Measurements from ENCODE around the gene NWD2. TPM values are rescaled to one million over a fixed set of nuclear protein-coding genes. Genes with fewer than 3 reads are reported as not detected.

The NWD2 gene
- polyA plus RNA-seq, 3 donors: not detected

DNA sequence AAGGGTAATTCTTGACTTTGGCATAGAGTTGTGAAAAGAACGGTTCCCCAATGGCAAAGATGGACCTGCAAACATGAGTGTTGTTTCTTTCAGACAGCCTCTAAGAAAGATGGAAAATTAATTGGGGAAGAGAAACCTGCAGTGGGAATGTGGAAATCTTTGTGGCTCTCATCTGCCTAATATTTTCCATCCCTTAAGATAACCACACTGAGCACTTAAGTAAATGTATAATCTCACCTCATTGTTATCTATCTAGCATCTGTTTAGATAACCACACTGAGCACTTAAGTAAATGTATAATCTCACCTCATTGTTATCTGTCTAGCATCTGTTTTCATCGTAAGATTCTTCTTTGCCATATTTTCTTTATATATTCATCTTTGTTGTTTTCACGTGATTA lies 149.3 kb downstream of the NWD2 start:
- H3K27me3 Mint-ChIP-seq (ENCODE audit: low read depth in 3 of 3): no peaks in the 10 kb centered on the region
- peak in 1 of 3 donors; percentile 12 for DNase-seq
- no peak overlapping the region for H3K4me3 Mint-ChIP-seq
- H3K4me1 Mint-ChIP-seq: peaks cover 38% of the 10 kb centered on the region
- WGBS (ENCODE audit: insufficient coverage): no CpG with 5 or more reads among the region's 3 CpGs
- H3K9me3 ChIP-seq (replicated peaks in 1 of 2; ENCODE audit: control insufficient read depth in 1 of 2, insufficient read depth in 1 of 2, low read length in 2 of 2): no peaks in the 10 kb centered on the region
- H3K27me3 ChIP-seq (ENCODE audit: control insufficient read depth in 2 of 2, insufficient read depth in 2 of 2, low read length in 2 of 2): no peaks in the 10 kb centered on the region
- peaks cover 35 to 38% of the 10 kb centered on the region in 2 donors for H3K4me1 ChIP-seq (ENCODE audit: control insufficient read depth in 1 of 2, insufficient read depth in 2 of 2, low read length in 2 of 2)
- TF ChIP-seq, protein P1, sequence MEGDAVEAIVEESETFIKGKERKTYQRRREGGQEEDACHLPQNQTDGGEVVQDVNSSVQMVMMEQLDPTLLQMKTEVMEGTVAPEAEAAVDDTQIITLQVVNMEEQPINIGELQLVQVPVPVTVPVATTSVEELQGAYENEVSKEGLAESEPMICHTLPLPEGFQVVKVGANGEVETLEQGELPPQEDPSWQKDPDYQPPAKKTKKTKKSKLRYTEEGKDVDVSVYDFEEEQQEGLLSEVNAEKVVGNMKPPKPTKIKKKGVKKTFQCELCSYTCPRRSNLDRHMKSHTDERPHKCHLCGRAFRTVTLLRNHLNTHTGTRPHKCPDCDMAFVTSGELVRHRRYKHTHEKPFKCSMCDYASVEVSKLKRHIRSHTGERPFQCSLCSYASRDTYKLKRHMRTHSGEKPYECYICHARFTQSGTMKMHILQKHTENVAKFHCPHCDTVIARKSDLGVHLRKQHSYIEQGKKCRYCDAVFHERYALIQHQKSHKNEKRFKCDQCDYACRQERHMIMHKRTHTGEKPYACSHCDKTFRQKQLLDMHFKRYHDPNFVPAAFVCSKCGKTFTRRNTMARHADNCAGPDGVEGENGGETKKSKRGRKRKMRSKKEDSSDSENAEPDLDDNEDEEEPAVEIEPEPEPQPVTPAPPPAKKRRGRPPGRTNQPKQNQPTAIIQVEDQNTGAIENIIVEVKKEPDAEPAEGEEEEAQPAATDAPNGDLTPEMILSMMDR (IDR thresholded peaks at IDR 0.05): no peak
- peak overlapping the region; percentile 34 for H3K4me2 ChIP-seq (replicated peaks; ENCODE audit: extremely low read depth, low read length, poor library complexity, severe bottlenecking)
- peak overlapping the region in 3 of 7 donors; percentile 34 to 74 (median 36) for H3K27ac Mint-ChIP-seq
- peak overlapping the region; percentile 39 for H2AFZ ChIP-seq (ENCODE audit: insufficient read depth, low read depth, low read length, poor library complexity, severe bottlenecking)
- H3K79me2 ChIP-seq (ENCODE audit: insufficient read depth, low read length): no peaks in the 10 kb centered on the region
- no peaks in the 10 kb centered on the region for H4K20me1 ChIP-seq (ENCODE audit: insufficient read depth, low read length)
- H3K36me3 ChIP-seq (replicated peaks in 1 of 2; ENCODE audit: control insufficient read depth in 1 of 2, insufficient read depth in 2 of 2, low read length in 2 of 2): no peaks in the 10 kb centered on the region
- no peaks in the 10 kb centered on the region for H3K9me3 Mint-ChIP-seq
- intact Hi-C loops (cut with micrococcal nuclease): no loop called here
- no peak overlapping the region for H3K9ac ChIP-seq (ENCODE audit: insufficient read depth, low read length, poor library complexity, severe bottlenecking)
- no peaks in the 10 kb centered on the region for H3K36me3 Mint-ChIP-seq
- H3K27ac ChIP-seq (ENCODE audit: low read depth in 1 of 2, low read length in 2 of 2): peak overlapping the region in 1 of 2 donors; percentile 2
- no peak overlapping the region for H3K4me3 ChIP-seq (replicated peaks in 1 of 3; ENCODE audit: low read depth in 2 of 3, low read length in 3 of 3)

DNA sequence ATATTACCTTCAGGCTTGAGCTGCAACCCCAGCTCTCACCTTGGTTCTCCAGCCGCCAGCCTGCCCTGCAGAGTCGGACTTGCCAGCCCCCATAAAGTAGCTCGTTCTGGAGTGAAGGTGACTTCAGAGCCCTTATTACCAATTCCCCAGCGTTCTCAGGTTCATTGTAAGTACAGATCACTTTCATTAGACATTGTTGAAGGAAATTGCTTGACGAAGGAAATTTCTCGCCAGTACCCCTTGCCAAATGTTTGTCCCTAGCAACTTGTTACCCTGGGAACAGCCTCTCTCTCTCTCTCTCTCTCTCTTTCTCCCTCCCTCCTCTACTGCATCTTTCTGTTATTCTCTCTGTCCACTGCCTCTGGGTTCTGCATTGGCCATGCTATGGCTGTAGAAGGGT lies 153.0 kb downstream of the NWD2 start:
- no peaks in the 10 kb centered on the region for H3K27me3 Mint-ChIP-seq (ENCODE audit: low read depth in 3 of 3)
- TF ChIP-seq, protein P1 (IDR thresholded peaks at IDR 0.05): no peak
- peaks cover 0 to 3% (median 0%) of the 10 kb centered on the region in 7 donors for H3K9me3 Mint-ChIP-seq
- H3K27ac Mint-ChIP-seq: no peak overlapping the region
- no peaks in the 10 kb centered on the region for H3K36me3 Mint-ChIP-seq
- Histone ChIP-seq H3K4me2 (replicated peaks; ENCODE audit: extremely low read depth, low read length, poor library complexity, severe bottlenecking) (no peak overlapping the region), H3K9ac (ENCODE audit: insufficient read depth, low read length, poor library complexity, severe bottlenecking) (no peak overlapping the region), H3K4me1 (ENCODE audit: control insufficient read depth in 1 of 2, insufficient read depth in 2 of 2, low read length in 2 of 2) (peaks cover 21 to 23% of the 10 kb centered on the region in 2 donors), H2AFZ (ENCODE audit: insufficient read depth, low read depth, low read length, poor library complexity, severe bottlenecking) (no peak overlapping the region), H3K36me3 (replicated peaks in 1 of 2; ENCODE audit: control insufficient read depth in 1 of 2, insufficient read depth in 2 of 2, low read length in 2 of 2) (no peaks in the 10 kb centered on the region), H3K27me3 (ENCODE audit: control insufficient read depth in 2 of 2, insufficient read depth in 2 of 2, low read length in 2 of 2) (no peaks in the 10 kb centered on the region), H3K9me3 (replicated peaks in 1 of 2; ENCODE audit: control insufficient read depth in 1 of 2, insufficient read depth in 1 of 2, low read length in 2 of 2) (no peaks in the 10 kb centered on the region), H3K4me3 (replicated peaks in 1 of 3; ENCODE audit: low read depth in 2 of 3, low read length in 3 of 3) (no peak overlapping the region), H3K27ac (ENCODE audit: low read depth in 1 of 2, low read length in 2 of 2) (no peak overlapping the region), H3K79me2 (ENCODE audit: insufficient read depth, low read length) (no peaks in the 10 kb centered on the region), H4K20me1 (ENCODE audit: insufficient read depth, low read length) (no peaks in the 10 kb centered on the region)
- no peak for DNase-seq
- H3K4me1 Mint-ChIP-seq: peaks cover 25% of the 10 kb centered on the region
- intact Hi-C loops (cut with micrococcal nuclease): no loop called here
- no peak overlapping the region for H3K4me3 Mint-ChIP-seq
- 97% methylated on average over 5 of the region's 6 CpGs for whole genome bisulfite sequencing (ENCODE audit: insufficient coverage)
